Gastrocnemius medialis (tissue), 4 donors: ENCODE results near the gene FGFR3. TPM values are rescaled to one million over a fixed set of nuclear protein-coding genes. Genes with fewer than 3 reads are reported as not detected.
A peak's percentile ranks its signal among the peaks of the same experiment; 100 is the strongest.

ENCODE experiments used
- ATAC-seq, 2 donors: fragments of 150-250 bp; one replicate each; pipeline ENCODE4 v1.9.1; 2016
- DNase-seq, 2 donors: peaks; one replicate each; pipeline ENCODE4 v3.0.0-alpha.2; 2019
- H3K27ac ChIP-seq, 4 donors: fragments of 200-600 bp; sonication (generic); 1 replicate in 1 of 4; 2 replicates in 3 of 4; pipeline ENCODE4 v1.5.1; 2016 to 2018; ENCODE audit warnings: mild to moderate bottlenecking in 2 of 4, moderate library complexity in 1 of 4
- H3K27me3 ChIP-seq, 3 donors: fragments of 200-600 bp; sonication (generic) in 2 of 3; 1 replicate in 1 of 3; 2 replicates in 2 of 3; pipeline versions ENCODE4 v1.5.1 to v1.6.0; 2016 to 2019; ENCODE audit warnings: mild to moderate bottlenecking in 1 of 3, moderate library complexity in 1 of 3
- H3K36me3 ChIP-seq, 2 donors: fragments of 200-600 bp; sonication (generic) in 1 of 2; one replicate each; pipeline ENCODE4 v1.5.1; 2017 to 2018
- H3K4me1 ChIP-seq, 2 donors: fragments of 200-600 bp; sonication (generic) in 1 of 2; one replicate each; pipeline ENCODE4 v1.5.1; 2016 to 2017; ENCODE audit warnings: mild to moderate bottlenecking in 2 of 2
- H3K4me3 ChIP-seq, 4 donors: fragments of 200-600 bp; sonication (generic) in 3 of 4; 1 replicate in 1 of 4; 2 replicates in 3 of 4; pipeline ENCODE4 v1.5.1; 2016 to 2019; ENCODE audit warnings: mild to moderate bottlenecking in 2 of 4
- H3K9me3 ChIP-seq, 3 donors: fragments of 200-600 bp; sonication (generic) in 2 of 3; 1 replicate in 1 of 3; 2 replicates in 2 of 3; pipeline ENCODE4 v1.5.1; 2016 to 2019
- CTCF ChIP-seq, 5 experiments: fragments of 450-650 bp in 3 of 5; fragments of 200-600 bp in 2 of 5; sonication (generic) in 2 of 5; IDR thresholded peaks in 4 of 5; conservative IDR thresholded peaks in 1 of 5; 1 replicate in 4 of 5; 2 replicates in 1 of 5; pipeline ENCODE4 v1.5.1; 2016 to 2019; ENCODE audit warnings: antibody characterized with exemption in 5 of 5, mild to moderate bottlenecking in 3 of 5, moderate library complexity in 3 of 5
- POLR2A ChIP-seq, 2 donors: fragments of 450-650 bp; IDR thresholded peaks; one replicate each; pipeline ENCODE4 v1.6.1; 2017; ENCODE audit warnings: antibody characterized with exemption in 2 of 2, mild to moderate bottlenecking in 2 of 2, moderate library complexity in 2 of 2
- in situ Hi-C, 4 donors: fragments of 200-750 bp; cut with MboI; loops; one replicate each; pipeline versions ENCODE4 v1.15.0 to v1.8.0; 2017; ENCODE audit warnings: low sequenced_read_pairs in 4 of 4
- intact Hi-C: fragments of 100-400 bp; cut with DNase I; formaldehyde crosslinking; loops from one replicate; pipeline ENCODE4 v1.15.1; 2023; ENCODE audit warnings: low total_unique reads
- total RNA-seq, 4 donors: library from RNA; depleted of rRNA; stranded (reverse); fragments of >200 nt; gene quantifications; one replicate each; pipeline versions ENCODE4 v1.1.0 to v1.2.3, GENCODE V29; 2016

FGFR3 gene
- total RNA-seq, 4 donors from 2014 or later, result 0.15 to 0.51 (median 0.18) TPM; not detected in 1

- no peak for ATAC-seq
- H3K36me3 ChIP-seq, result peaks cover 0 to 62% of the 10 kb centered on the region in 2 donors
- no peak overlapping the region for H3K4me3 ChIP-seq
- no peaks in the 10 kb centered on the region for H3K27me3 ChIP-seq
- no peaks in the 10 kb centered on the region for H3K9me3 ChIP-seq
- in situ Hi-C loops (no loop called here), intact Hi-C loops (loop anchor here (10.0 kb wide), 1 partner anchor 79 kb away; no protein-coding TSS in a partner anchor)
- TF ChIP-seq POLR2A (IDR thresholded peaks at IDR 0.05) (no peak), CTCF (IDR thresholded peaks at IDR 0.05 in 4 of 5, conservative IDR thresholded peaks at IDR 0.05 in 1 of 5) (no peak)
- peaks cover 16 to 20% of the 10 kb centered on the region in 2 donors for H3K4me1 ChIP-seq
- H3K27ac ChIP-seq, result no peak overlapping the region
- no peak for DNase-seq
Measured at GRCh38 chr4:1815096-1815996, 22.3 kb downstream of the FGFR3 start.

GRCh38 chr4:1815997-1816860 lies 23.1 kb downstream of the FGFR3 start:
- in situ Hi-C loops, result no loop called here
- H3K27me3 ChIP-seq, result no peaks in the 10 kb centered on the region
- intact Hi-C loops, result loop anchor here (10.0 kb wide), 1 partner anchor 79 kb away; no protein-coding TSS in a partner anchor

GRCh38 chr4:1819284-1819683 lies 26.2 kb downstream of the FGFR3 start:
- intact Hi-C loops, result loop anchor here (2.0 to 10.0 kb wide), 2 partner anchors 38 to 76 kb away; partner anchors contain the start of gene LETM1
- DNase-seq, result peak; percentile 77 to 85
- Histone ChIP-seq H3K4me3 (no peak overlapping the region), H3K27me3 (no peaks in the 10 kb centered on the region), H3K9me3 (no peaks in the 10 kb centered on the region), H3K27ac (peak overlapping the region; percentile 65 to 72 (median 68)), H3K36me3 (peaks cover 0 to 82% of the 10 kb centered on the region in 2 donors), H3K4me1 (peaks cover 16 to 20% of the 10 kb centered on the region in 2 donors)
- in situ Hi-C loops, result no loop called here
- peak; percentile 95 to 96 for ATAC-seq
- TF ChIP-seq POLR2A (IDR thresholded peaks at IDR 0.05) (no peak), CTCF (IDR thresholded peaks at IDR 0.05 in 4 of 5, conservative IDR thresholded peaks at IDR 0.05 in 1 of 5) (no peak)

More at GRCh38 chr4:1815997-1816860, 23.1 kb downstream of the FGFR3 start:
- no peak for ATAC-seq
- no peak overlapping the region for H3K27ac ChIP-seq
- TF ChIP-seq CTCF (IDR thresholded peaks at IDR 0.05 in 4 of 5, conservative IDR thresholded peaks at IDR 0.05 in 1 of 5), result no peak
- no peak for TF ChIP-seq POLR2A (IDR thresholded peaks at IDR 0.05)
- H3K4me1 ChIP-seq, result peaks cover 16 to 20% of the 10 kb centered on the region in 2 donors
- H3K9me3 ChIP-seq, result no peaks in the 10 kb centered on the region
- no peak for DNase-seq
- H3K4me3 ChIP-seq, result no peak overlapping the region
- peaks cover 0 to 66% of the 10 kb centered on the region in 2 donors for H3K36me3 ChIP-seq

- H3K4me1 ChIP-seq, result peaks cover 16 to 20% of the 10 kb centered on the region in 2 donors
- no peak for TF ChIP-seq CTCF (IDR thresholded peaks at IDR 0.05 in 4 of 5, conservative IDR thresholded peaks at IDR 0.05 in 1 of 5)
- TF ChIP-seq POLR2A (IDR thresholded peaks at IDR 0.05), result no peak
- intact Hi-C loops, result loop anchor here (2.0 to 10.0 kb wide), 2 partner anchors 37 to 75 kb away; partner anchors contain the start of gene LETM1
- H3K27ac ChIP-seq, result peak overlapping the region; percentile 65 to 72 (median 68)
- in situ Hi-C loops, result no loop called here
- no peak for ATAC-seq
- peaks cover 0 to 82% of the 10 kb centered on the region in 2 donors for H3K36me3 ChIP-seq
- no peaks in the 10 kb centered on the region for H3K9me3 ChIP-seq
- no peaks in the 10 kb centered on the region for H3K27me3 ChIP-seq
- DNase-seq, result no peak
- H3K4me3 ChIP-seq, result no peak overlapping the region
Measured at GRCh38 chr4:1819816-1820215, 26.7 kb downstream of the FGFR3 start.
